K562 (cell line): ENCODE results near the gene N4BP2. TPM values are rescaled to one million over a fixed set of nuclear protein-coding genes. Genes with fewer than 3 reads are reported as not detected.

ENCODE experiments used
- ATF3 ChIP-seq, 2 experiments: fragments of 450-650 bp in 1 of 2; sonication (generic) in 1 of 2; formaldehyde crosslinking in 1 of 2; IDR thresholded peaks in 1 of 2; conservative IDR thresholded peaks in 1 of 2; 2 replicates each; pipeline versions ENCODE4 v1.6.1 to v1.8.1; 2016 to 2023; ENCODE audit warnings: mild to moderate bottlenecking in 2 of 2, moderate library complexity in 2 of 2, inconsistent platforms in 1 of 2, missing genetic modification reagents in 1 of 2
- CBX2 ChIP-seq: fragments of 200-600 bp; sonication (generic); IDR thresholded peaks from one replicate; pipeline ENCODE4 v1.6.1; 2012; ENCODE audit warnings: mild to moderate bottlenecking, low read length, inconsistent platforms; ENCODE audit not compliant: insufficient read depth, poor library complexity, severe bottlenecking
- CC2D1A ChIP-seq: fragments of 450-650 bp; IDR thresholded peaks from 2 replicates; pipeline ENCODE4 v1.6.1; 2017; ENCODE audit warnings: mild to moderate bottlenecking
- ESRRA ChIP-seq: fragments of 450-650 bp; IDR thresholded peaks from 2 replicates; pipeline ENCODE4 v1.6.1; 2014; ENCODE audit warnings: low read depth, mild to moderate bottlenecking, moderate library complexity, borderline replicate concordance
- GATA2 ChIP-seq: sonication (generic); formaldehyde crosslinking; IDR thresholded peaks from 2 replicates; pipeline ENCODE4 v1.4.0; 2020; ENCODE audit warnings: mild to moderate bottlenecking, missing genetic modification reagents
- KDM1A ChIP-seq, 2 experiments: fragments of 450-650 bp; IDR thresholded peaks; 2 replicates each; pipeline ENCODE4 v1.6.1; 2016; ENCODE audit warnings: mild to moderate bottlenecking in 2 of 2
- L3MBTL2 ChIP-seq: fragments of 450-650 bp; IDR thresholded peaks from 2 replicates; pipeline ENCODE4 v1.6.1; 2016; ENCODE audit warnings: mild to moderate bottlenecking, moderate library complexity
- MTA1 ChIP-seq: fragments of 450-650 bp; IDR thresholded peaks from 2 replicates; pipeline ENCODE4 v1.6.1; 2017; ENCODE audit warnings: borderline replicate concordance
- MTF1 ChIP-seq: fragments of 250-450 bp; sonication (Bioruptor Pico); IDR thresholded peaks from 2 replicates; pipeline ENCODE4 v1.9.0; 2021; ENCODE audit warnings: moderate library complexity, mild to moderate bottlenecking, inconsistent platforms, borderline replicate concordance
- MXI1 ChIP-seq: IDR thresholded peaks from 2 replicates; pipeline ENCODE4 v1.6.1; 2011; ENCODE audit warnings: low read depth, mild to moderate bottlenecking, improper control_type of control experiment, low read length
- NR2F6 ChIP-seq: fragments of 450-650 bp; formaldehyde crosslinking; IDR thresholded peaks from 2 replicates; pipeline ENCODE4 v1.4.0; 2020; ENCODE audit warnings: mild to moderate bottlenecking
- PHF20 ChIP-seq: fragments of 450-650 bp; IDR thresholded peaks from 2 replicates; pipeline ENCODE4 v1.6.1; 2018; ENCODE audit not compliant: partially characterized antibody
- POLR2H ChIP-seq: IDR thresholded peaks from 2 replicates; pipeline ENCODE4 v1.6.1; 2016; ENCODE audit warnings: missing genetic modification characterization, low read depth, mild to moderate bottlenecking, control low read depth, missing compliant biosample characterization, moderate library complexity
- PRPF4 ChIP-seq: fragments of 200-400 bp; formaldehyde crosslinking; IDR thresholded peaks from one replicate; pipeline ENCODE4 v1.6.1; 2017; ENCODE audit warnings: low read length, low read depth, mild to moderate bottlenecking; ENCODE audit not compliant: insufficient read depth, poor library complexity, severe bottlenecking
- SRSF3 ChIP-seq: fragments of 200-400 bp; formaldehyde crosslinking; IDR thresholded peaks from 2 replicates; pipeline ENCODE4 v1.6.1; 2016; ENCODE audit warnings: mild to moderate bottlenecking, low read length, moderate library complexity; ENCODE audit not compliant: insufficient read depth
- TAF9B ChIP-seq: fragments of 450-650 bp; IDR thresholded peaks from 2 replicates; pipeline ENCODE4 v1.6.1; 2018; ENCODE audit warnings: mild to moderate bottlenecking; ENCODE audit not compliant: partially characterized antibody
- TEAD1 ChIP-seq, 2 experiments: fragments of 450-650 bp in 1 of 2; sonication (generic) in 1 of 2; formaldehyde crosslinking; IDR thresholded peaks; 2 replicates each; pipeline versions ENCODE4 v1.4.0 to v1.8.0; 2020 to 2022; ENCODE audit warnings: mild to moderate bottlenecking in 2 of 2, missing genetic modification reagents in 1 of 2
- TFAM ChIP-seq: fragments of 250-450 bp; sonication (Bioruptor Pico); conservative IDR thresholded peaks from 2 replicates; pipeline ENCODE4 v1.5.0; 2021; ENCODE audit warnings: mild to moderate bottlenecking, moderate library complexity
- ZFPM2 ChIP-seq: fragments of 250-450 bp; sonication (Bioruptor Pico); IDR thresholded peaks from 2 replicates; pipeline ENCODE4 v1.5.1; 2022; ENCODE audit warnings: mild to moderate bottlenecking
- ZNF408 ChIP-seq: fragments of 250-450 bp; sonication (Bioruptor Pico); IDR thresholded peaks from 2 replicates; pipeline ENCODE4 v1.4.0; 2020; ENCODE audit warnings: low read depth, mild to moderate bottlenecking, moderate library complexity
- ZNF76 ChIP-seq: fragments of 250-450 bp; sonication (Bioruptor Pico); IDR thresholded peaks from 2 replicates; pipeline ENCODE4 v1.4.0; 2020; ENCODE audit warnings: mild to moderate bottlenecking, moderate library complexity, borderline replicate concordance
- ZNF766 ChIP-seq: fragments of 200-800 bp; sonication (Bioruptor generic); conservative IDR thresholded peaks from 2 replicates; pipeline ENCODE4 v1.6.1; 2016; ENCODE audit warnings: missing genetic modification characterization, missing compliant biosample characterization
- polyA plus RNA-seq, 8 experiments: library from polyadenylated mRNA; depleted of rRNA in 4 of 8; stranded (reverse) in 5 of 8; unstranded in 3 of 8; fragments of >200 nt; fragmentation: Nextera tagmentation in 2 of 8; fragmentation: Illumina TruSeq in 1 of 8; extraction: Ambion mirVana in 2 of 8; extraction: Trizol in 1 of 8; gene quantifications; 2 replicates each; pipeline versions ENCODE4 v1.2.1 to v1.2.3, GENCODE V29; 2011 to 2014; ENCODE audit warnings: inconsistent platforms in 1 of 8, missing spikeins in 1 of 8
- total RNA-seq, 7 experiments: library from RNA; depleted of rRNA in 6 of 7; stranded (reverse); fragments of >200 nt in 6 of 7; fragmentation: Illumina TruSeq in 2 of 7; extraction: Trizol in 2 of 7; gene quantifications; 2 replicates each; pipeline versions ENCODE4 v1.2.1 to v1.2.3, GENCODE V29; 2011 to 2021; ENCODE audit warnings: low replicate concordance in 1 of 7
- TF ChIP-seq, protein P1 (sequence below): sonication (generic); formaldehyde crosslinking; IDR thresholded peaks from 2 replicates; pipeline ENCODE4 v1.8.0; 2022; ENCODE audit warnings: mild to moderate bottlenecking, missing genetic modification reagents, borderline replicate concordance
- TF ChIP-seq, protein P2 (sequence below), 2 experiments: fragments of 450-650 bp; conservative IDR thresholded peaks; 2 replicates each; pipeline ENCODE4 v1.6.1; 2017; ENCODE audit warnings: mild to moderate bottlenecking in 2 of 2, moderate library complexity in 2 of 2

Gene N4BP2
- total and polyA plus RNA-seq, 9 of the 15 experiments (the other 6 are each of a cell fraction or from before 2014, with no cell fraction given): 2.7 to 12.6 (median 7.6) TPM

GRCh38 chr4:40057586-40058091, 989 bp downstream of the N4BP2 start (continued):
- peak; percentile 93 for TF ChIP-seq ATF3 (IDR thresholded peaks at IDR 0.05)
- no peak for TF ChIP-seq ATF3 (CRISPR knock-in tag; conservative IDR thresholded peaks at IDR 0.05)
- TF ChIP-seq, protein P1, sequence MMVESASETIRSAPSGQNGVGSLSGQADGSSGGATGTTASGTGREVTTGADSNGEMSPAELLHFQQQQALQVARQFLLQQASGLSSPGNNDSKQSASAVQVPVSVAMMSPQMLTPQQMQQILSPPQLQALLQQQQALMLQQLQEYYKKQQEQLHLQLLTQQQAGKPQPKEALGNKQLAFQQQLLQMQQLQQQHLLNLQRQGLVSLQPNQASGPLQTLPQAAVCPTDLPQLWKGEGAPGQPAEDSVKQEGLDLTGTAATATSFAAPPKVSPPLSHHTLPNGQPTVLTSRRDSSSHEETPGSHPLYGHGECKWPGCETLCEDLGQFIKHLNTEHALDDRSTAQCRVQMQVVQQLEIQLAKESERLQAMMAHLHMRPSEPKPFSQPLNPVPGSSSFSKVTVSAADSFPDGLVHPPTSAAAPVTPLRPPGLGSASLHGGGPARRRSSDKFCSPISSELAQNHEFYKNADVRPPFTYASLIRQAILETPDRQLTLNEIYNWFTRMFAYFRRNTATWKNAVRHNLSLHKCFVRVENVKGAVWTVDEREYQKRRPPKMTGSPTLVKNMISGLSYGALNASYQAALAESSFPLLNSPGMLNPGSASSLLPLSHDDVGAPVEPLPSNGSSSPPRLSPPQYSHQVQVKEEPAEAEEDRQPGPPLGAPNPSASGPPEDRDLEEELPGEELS (CRISPR knock-in tag): no peak
- no peak for TF ChIP-seq ZNF766 (CRISPR knock-in tag)
- TF ChIP-seq CBX2: no peak
- TF ChIP-seq MXI1: no peak
- peak; percentile 55 for TF ChIP-seq TAF9B
- no peak for TF ChIP-seq ESRRA
- no peak for TF ChIP-seq KDM1A (IDR thresholded peaks at IDR 0.05)
- no peak for TF ChIP-seq ZNF408 (CRISPR knock-in tag)
- TF ChIP-seq ZFPM2 (CRISPR knock-in tag): no peak
- TF ChIP-seq GATA2: no peak
- peak; percentile 81 for TF ChIP-seq POLR2H (tag)
- 0 out of 4 replicates have a peak, but pooled peaks of 1 of the 2 experiments have one; percentile 13 for TF ChIP-seq TEAD1 (CRISPR knock-in tag; IDR thresholded peaks at IDR 0.05)
- TF ChIP-seq CC2D1A: peak; percentile 23; the same call in 1 of the 2 replicates
- TF ChIP-seq PHF20: no peak
- no peak for TF ChIP-seq ZNF76 (CRISPR knock-in tag)
- no peak for TF ChIP-seq MTF1 (CRISPR knock-in tag)
- no peak for TF ChIP-seq TFAM (CRISPR knock-in tag)
- no peak for TF ChIP-seq SRSF3
- TF ChIP-seq NR2F6: no peak
- peak; percentile 32; the same call in 1 of the 2 replicates for TF ChIP-seq L3MBTL2
- no peak for TF ChIP-seq PRPF4
- TF ChIP-seq MTA1: no peak
- TF ChIP-seq, protein P2, sequence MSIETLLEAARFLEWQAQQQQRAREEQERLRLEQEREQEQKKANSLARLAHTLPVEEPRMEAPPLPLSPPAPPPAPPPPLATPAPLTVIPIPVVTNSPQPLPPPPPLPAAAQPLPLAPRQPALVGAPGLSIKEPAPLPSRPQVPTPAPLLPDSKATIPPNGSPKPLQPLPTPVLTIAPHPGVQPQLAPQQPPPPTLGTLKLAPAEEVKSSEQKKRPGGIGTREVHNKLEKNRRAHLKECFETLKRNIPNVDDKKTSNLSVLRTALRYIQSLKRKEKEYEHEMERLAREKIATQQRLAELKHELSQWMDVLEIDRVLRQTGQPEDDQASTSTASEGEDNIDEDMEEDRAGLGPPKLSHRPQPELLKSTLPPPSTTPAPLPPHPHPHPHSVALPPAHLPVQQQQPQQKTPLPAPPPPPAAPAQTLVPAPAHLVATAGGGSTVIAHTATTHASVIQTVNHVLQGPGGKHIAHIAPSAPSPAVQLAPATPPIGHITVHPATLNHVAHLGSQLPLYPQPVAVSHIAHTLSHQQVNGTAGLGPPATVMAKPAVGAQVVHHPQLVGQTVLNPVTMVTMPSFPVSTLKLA (conservative IDR thresholded peaks at IDR 0.05): peak; percentile 44 to 50; a peak in 3 of 4 replicates
